ENCODE data around the gene TMEM120B.

The TMEM120B gene

DNA sequence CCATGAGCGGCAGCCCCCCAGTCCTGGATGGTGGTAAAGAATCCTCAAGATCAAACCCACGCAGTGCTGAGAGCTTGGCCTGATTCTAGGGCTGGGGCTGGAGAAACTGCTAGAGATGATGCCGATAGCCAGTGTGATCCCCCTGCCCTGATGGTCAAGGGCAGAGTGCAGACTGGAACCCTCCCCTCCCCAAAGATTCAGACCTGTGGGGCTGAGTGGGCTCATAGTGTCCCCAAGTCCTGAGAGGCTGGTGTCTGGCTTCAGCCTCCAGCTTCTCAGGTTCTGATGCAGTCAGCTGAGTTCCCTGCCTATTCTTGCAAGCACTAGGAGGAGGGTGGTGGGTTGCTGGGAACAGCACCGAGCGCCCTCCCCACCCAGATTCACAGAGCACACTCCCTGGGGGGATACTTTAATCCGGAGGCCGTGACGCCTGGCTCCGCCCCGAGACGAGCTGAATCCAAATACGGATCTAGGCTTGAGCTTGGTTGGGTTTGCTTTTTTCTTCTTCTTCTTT lies 69.0 kb downstream of the TMEM120B start:
- Histone ChIP-seq H2BK120ac (ENCODE audit: low read depth, low read length) (no peak overlapping the region), H3K36me3 (ENCODE audit: control insufficient read depth, insufficient read depth, low read length) (peaks cover 2% of the 10 kb centered on the region), H2AK5ac (ENCODE audit: low read length) (no peak overlapping the region), H3K4me1 (ENCODE audit: control insufficient read depth, low read depth, low read length) (no peaks in the 10 kb centered on the region), H3K4ac (ENCODE audit: low read depth, low read length) (no peak overlapping the region), H3K56ac (ENCODE audit: low read length) (no peak overlapping the region), H3K9ac (ENCODE audit: low read length) (no peak overlapping the region), H3K18ac (ENCODE audit: low read length) (no peak overlapping the region), H3K4me2 (ENCODE audit: low read length) (no peak overlapping the region), H4K5ac (ENCODE audit: low read length) (no peak overlapping the region), H2BK5ac (ENCODE audit: low read length) (no peak overlapping the region), H3K27me3 (ENCODE audit: insufficient read depth, low read length, poor library complexity) (no peaks in the 10 kb centered on the region), H3K23ac (ENCODE audit: low read length) (no peak overlapping the region), H2BK15ac (replicated peaks; ENCODE audit: low read depth) (no peak overlapping the region), H3K79me2 (ENCODE audit: control insufficient read depth, insufficient read depth, low read length) (no peaks in the 10 kb centered on the region), H3K4me3 (ENCODE audit: low read length) (no peak overlapping the region), H3K27ac (ENCODE audit: low read depth, low read length) (no peak overlapping the region), H4K8ac (ENCODE audit: low read depth, low read length) (no peak overlapping the region), H3K79me1 (ENCODE audit: low read length) (no peaks in the 10 kb centered on the region)
- WGBS (ENCODE audit: extremely low coverage, insufficient coverage, low lambda C conversion rate): no CpG with 5 or more reads among the region's 12 CpGs
- no peak for DNase-seq

DNA sequence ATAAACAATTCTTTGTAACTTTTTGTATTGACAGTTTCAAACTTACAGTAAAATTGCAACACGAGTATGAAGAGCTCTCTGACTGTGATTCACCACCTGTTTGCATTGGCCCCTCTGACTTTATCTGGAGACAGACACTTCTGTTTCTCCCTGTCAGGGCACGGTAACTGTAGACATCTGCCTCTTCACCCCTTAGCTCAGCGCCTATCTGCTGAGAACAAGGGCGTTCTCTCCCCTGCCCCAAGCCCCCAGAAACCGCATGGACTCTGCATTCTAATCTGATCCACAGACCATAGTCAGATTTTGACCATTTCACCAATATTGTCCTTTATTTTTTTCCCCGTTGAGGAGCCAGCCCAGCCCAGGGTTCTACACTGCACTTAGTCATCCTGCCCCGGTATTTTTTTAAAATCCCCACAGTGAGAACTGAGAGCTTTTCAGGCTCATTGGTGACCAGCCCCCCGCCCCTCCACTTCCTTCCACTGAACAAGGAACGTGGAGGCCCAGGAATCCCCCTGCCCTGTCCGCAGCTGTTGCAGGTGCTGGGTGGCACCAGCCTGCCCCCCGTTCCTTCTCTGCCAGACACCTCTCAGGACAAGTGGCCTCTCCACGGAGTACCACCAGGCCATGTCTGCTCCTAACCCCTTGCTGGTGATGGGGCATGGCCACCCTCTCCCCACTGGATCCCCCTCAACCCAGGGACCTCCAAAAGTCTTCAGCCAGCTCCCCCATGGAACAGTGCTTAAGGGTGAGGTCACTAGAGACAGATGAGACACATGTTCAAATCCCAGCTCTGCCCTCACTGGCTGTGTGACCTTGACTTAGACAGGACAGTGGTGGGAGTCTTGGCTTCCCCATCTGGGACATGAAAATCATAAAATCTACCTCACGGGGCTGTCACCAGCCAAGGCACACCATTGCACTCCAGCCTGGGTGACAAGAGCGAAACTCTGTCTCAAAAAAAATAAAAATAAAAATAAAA lies 69.7 kb downstream of the TMEM120B start:
- Histone ChIP-seq H3K79me1 (ENCODE audit: low read length) (no peaks in the 10 kb centered on the region), H2AK5ac (ENCODE audit: low read length) (no peak overlapping the region), H3K27me3 (ENCODE audit: insufficient read depth, low read length, poor library complexity) (no peaks in the 10 kb centered on the region), H3K4me1 (ENCODE audit: control insufficient read depth, low read depth, low read length) (no peaks in the 10 kb centered on the region), H3K79me2 (ENCODE audit: control insufficient read depth, insufficient read depth, low read length) (no peaks in the 10 kb centered on the region), H4K5ac (ENCODE audit: low read length) (no peak overlapping the region), H3K4me2 (ENCODE audit: low read length) (no peak overlapping the region), H2BK120ac (ENCODE audit: low read depth, low read length) (no peak overlapping the region), H3K56ac (ENCODE audit: low read length) (no peak overlapping the region), H2BK15ac (replicated peaks; ENCODE audit: low read depth) (no peak overlapping the region), H3K18ac (ENCODE audit: low read length) (no peak overlapping the region), H3K4ac (ENCODE audit: low read depth, low read length) (no peak overlapping the region), H3K9ac (ENCODE audit: low read length) (no peak overlapping the region), H3K36me3 (ENCODE audit: control insufficient read depth, insufficient read depth, low read length) (peaks cover 2% of the 10 kb centered on the region), H2BK5ac (ENCODE audit: low read length) (no peak overlapping the region), H4K8ac (ENCODE audit: low read depth, low read length) (no peak overlapping the region), H3K27ac (ENCODE audit: low read depth, low read length) (peak overlapping the region; percentile 10), H3K4me3 (ENCODE audit: low read length) (no peak overlapping the region), H3K23ac (ENCODE audit: low read length) (no peak overlapping the region)
- WGBS (ENCODE audit: extremely low coverage, insufficient coverage, low lambda C conversion rate): no CpG with 5 or more reads among the region's 14 CpGs
- DNase-seq: no peak

DNA sequence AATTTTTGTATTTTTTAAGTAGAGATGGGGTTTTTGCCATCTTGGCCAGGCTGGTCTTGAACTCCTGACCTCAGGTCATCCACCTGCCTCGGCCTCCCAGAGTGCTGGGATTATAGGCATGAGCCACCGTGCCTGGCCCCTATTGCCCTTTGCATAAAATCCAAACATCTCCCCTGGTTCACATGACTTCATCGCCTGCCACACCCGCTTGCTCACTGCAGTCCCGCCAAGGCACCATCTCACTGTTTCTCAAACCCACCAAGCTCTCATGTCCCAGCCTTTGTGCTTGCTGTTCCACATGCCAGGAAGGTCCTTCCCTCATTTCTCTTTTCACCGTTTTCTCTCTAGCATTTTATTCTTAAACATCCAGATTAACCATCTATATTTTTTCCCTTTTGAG lies 71.2 kb downstream of the TMEM120B start:
- Histone ChIP-seq H2BK120ac (ENCODE audit: low read depth, low read length) (no peak overlapping the region), H3K36me3 (ENCODE audit: control insufficient read depth, insufficient read depth, low read length) (peaks cover 2% of the 10 kb centered on the region), H3K9ac (ENCODE audit: low read length) (no peak overlapping the region), H3K79me2 (ENCODE audit: control insufficient read depth, insufficient read depth, low read length) (no peaks in the 10 kb centered on the region), H3K4me2 (ENCODE audit: low read length) (no peak overlapping the region), H2BK5ac (ENCODE audit: low read length) (no peak overlapping the region), H4K8ac (ENCODE audit: low read depth, low read length) (no peak overlapping the region), H3K56ac (ENCODE audit: low read length) (no peak overlapping the region), H3K18ac (ENCODE audit: low read length) (no peak overlapping the region), H3K23ac (ENCODE audit: low read length) (no peak overlapping the region), H3K79me1 (ENCODE audit: low read length) (no peaks in the 10 kb centered on the region), H3K27me3 (ENCODE audit: insufficient read depth, low read length, poor library complexity) (no peaks in the 10 kb centered on the region), H2AK5ac (ENCODE audit: low read length) (no peak overlapping the region), H3K27ac (ENCODE audit: low read depth, low read length) (no peak overlapping the region), H3K4me3 (ENCODE audit: low read length) (no peak overlapping the region), H3K4me1 (ENCODE audit: control insufficient read depth, low read depth, low read length) (no peaks in the 10 kb centered on the region), H2BK15ac (replicated peaks; ENCODE audit: low read depth) (no peak overlapping the region), H4K5ac (ENCODE audit: low read length) (no peak overlapping the region), H3K4ac (ENCODE audit: low read depth, low read length) (no peak overlapping the region)
- DNase-seq: no peak
- WGBS (ENCODE audit: extremely low coverage, insufficient coverage, low lambda C conversion rate): no CpG with 5 or more reads among the region's 6 CpGs

DNA sequence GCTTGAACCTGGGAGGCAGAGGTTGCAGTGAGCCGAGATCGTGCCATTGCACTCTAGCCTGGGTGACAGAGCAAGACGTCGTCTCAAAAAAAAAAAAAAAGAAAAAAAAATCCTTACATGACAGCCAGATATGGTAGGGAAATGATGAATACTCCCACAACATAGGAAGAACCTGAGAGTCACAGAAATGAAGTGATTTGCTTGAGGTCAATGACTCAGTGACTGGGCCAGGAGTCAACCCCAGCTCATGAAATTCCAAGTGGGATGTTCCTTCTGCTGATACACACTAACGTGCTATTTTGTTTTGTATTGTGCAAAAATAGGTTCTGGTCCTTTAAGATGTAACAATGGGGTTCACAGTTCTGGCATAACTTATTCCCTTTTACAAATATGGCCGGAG lies 71.9 kb downstream of the TMEM120B start:
- Histone ChIP-seq H3K56ac (ENCODE audit: low read length) (no peak overlapping the region), H3K79me1 (ENCODE audit: low read length) (no peaks in the 10 kb centered on the region), H3K18ac (ENCODE audit: low read length) (no peak overlapping the region), H2BK120ac (ENCODE audit: low read depth, low read length) (no peak overlapping the region), H3K4me1 (ENCODE audit: control insufficient read depth, low read depth, low read length) (no peaks in the 10 kb centered on the region), H2AK5ac (ENCODE audit: low read length) (no peak overlapping the region), H3K4me2 (ENCODE audit: low read length) (no peak overlapping the region), H4K5ac (ENCODE audit: low read length) (no peak overlapping the region), H2BK15ac (replicated peaks; ENCODE audit: low read depth) (no peak overlapping the region), H3K27ac (ENCODE audit: low read depth, low read length) (no peak overlapping the region), H3K23ac (ENCODE audit: low read length) (no peak overlapping the region), H3K9ac (ENCODE audit: low read length) (no peak overlapping the region), H3K36me3 (ENCODE audit: control insufficient read depth, insufficient read depth, low read length) (peaks cover 2% of the 10 kb centered on the region), H3K79me2 (ENCODE audit: control insufficient read depth, insufficient read depth, low read length) (no peaks in the 10 kb centered on the region), H4K8ac (ENCODE audit: low read depth, low read length) (no peak overlapping the region), H3K4ac (ENCODE audit: low read depth, low read length) (no peak overlapping the region), H2BK5ac (ENCODE audit: low read length) (no peak overlapping the region), H3K4me3 (ENCODE audit: low read length) (no peak overlapping the region), H3K27me3 (ENCODE audit: insufficient read depth, low read length, poor library complexity) (no peaks in the 10 kb centered on the region)
- no peak for DNase-seq
- WGBS (ENCODE audit: extremely low coverage, insufficient coverage, low lambda C conversion rate): no CpG with 5 or more reads among the region's 6 CpGs

DNA sequence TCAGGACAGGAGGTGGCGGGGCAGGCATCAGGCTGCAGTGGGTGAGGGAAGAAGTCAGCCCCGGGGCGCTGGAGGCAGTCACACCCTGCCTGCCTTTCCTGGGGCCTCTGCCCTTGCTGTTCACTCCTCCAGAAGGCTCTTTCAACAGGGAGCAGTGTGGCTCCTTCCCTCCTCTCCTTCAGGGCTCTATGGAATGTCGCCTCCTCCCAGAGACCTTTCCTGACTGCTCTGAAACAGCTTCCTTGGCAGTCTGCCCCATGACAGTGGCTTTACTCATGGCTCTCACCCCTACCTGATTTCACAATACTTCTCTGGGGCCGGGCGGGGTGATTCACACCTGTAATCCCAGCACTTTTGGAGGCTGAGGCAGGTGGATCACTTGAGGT lies 73.9 kb downstream of the TMEM120B start:
- Histone ChIP-seq H3K4me2 (ENCODE audit: low read length) (no peak overlapping the region), H3K56ac (ENCODE audit: low read length) (no peak overlapping the region), H2BK15ac (replicated peaks; ENCODE audit: low read depth) (no peak overlapping the region), H3K27me3 (ENCODE audit: insufficient read depth, low read length, poor library complexity) (no peaks in the 10 kb centered on the region), H3K4ac (ENCODE audit: low read depth, low read length) (no peak overlapping the region), H3K9ac (ENCODE audit: low read length) (no peak overlapping the region), H3K36me3 (ENCODE audit: control insufficient read depth, insufficient read depth, low read length) (no peaks in the 10 kb centered on the region), H2AK5ac (ENCODE audit: low read length) (no peak overlapping the region), H3K4me3 (ENCODE audit: low read length) (no peak overlapping the region), H3K23ac (ENCODE audit: low read length) (no peak overlapping the region), H3K79me1 (ENCODE audit: low read length) (no peaks in the 10 kb centered on the region), H3K27ac (ENCODE audit: low read depth, low read length) (no peak overlapping the region), H2BK120ac (ENCODE audit: low read depth, low read length) (no peak overlapping the region), H3K79me2 (ENCODE audit: control insufficient read depth, insufficient read depth, low read length) (no peaks in the 10 kb centered on the region), H4K5ac (ENCODE audit: low read length) (no peak overlapping the region), H3K18ac (ENCODE audit: low read length) (no peak overlapping the region), H3K4me1 (ENCODE audit: control insufficient read depth, low read depth, low read length) (no peaks in the 10 kb centered on the region), H2BK5ac (ENCODE audit: low read length) (no peak overlapping the region), H4K8ac (ENCODE audit: low read depth, low read length) (no peak overlapping the region)
- DNase-seq: peak; percentile 83
- no CpG with 5 or more reads among the region's 6 CpGs for WGBS (ENCODE audit: extremely low coverage, insufficient coverage, low lambda C conversion rate)
